ENCODE results near the gene ANKRD33B.
A peak's percentile ranks its signal among the peaks of the same experiment; 100 is the strongest.

The ANKRD33B gene

DNA sequence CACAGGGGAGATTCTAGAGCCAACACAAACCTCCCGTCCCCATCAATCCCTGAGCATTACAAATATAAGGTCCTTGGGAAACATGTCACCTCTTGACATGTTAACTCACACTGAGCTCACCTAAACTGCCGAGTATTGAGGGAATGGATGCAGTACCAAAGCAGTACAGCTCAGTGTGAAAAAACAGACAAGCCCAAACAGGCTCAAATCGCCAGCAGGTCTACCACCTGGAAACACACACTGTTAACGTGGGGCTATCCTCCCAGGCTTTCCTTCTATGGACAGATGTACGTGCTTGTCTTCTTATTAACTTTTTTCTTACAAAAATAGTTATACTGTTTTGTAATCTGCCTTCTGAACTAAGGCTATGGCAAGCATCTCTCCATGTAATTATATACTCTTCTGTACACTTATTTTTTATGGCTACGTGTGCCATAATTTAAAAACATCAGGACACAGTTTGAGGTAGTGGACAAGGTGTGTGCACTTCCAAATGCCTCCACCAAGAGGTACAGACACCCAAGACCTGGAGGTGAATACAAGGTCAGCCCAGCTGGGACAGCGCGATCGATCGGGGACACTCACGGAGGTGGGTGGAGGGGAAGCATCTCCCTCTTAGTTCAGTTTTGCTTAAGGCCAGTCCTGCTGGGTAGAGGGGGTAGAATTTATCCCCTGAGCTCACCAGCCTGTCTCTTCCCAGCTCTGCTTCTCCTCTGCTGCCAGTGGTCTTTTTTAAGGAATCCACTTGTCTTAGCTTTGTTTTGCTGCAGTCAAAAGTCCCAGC, 120.6 kb downstream of the ANKRD33B start:
- TF ChIP-seq, protein P1, sequence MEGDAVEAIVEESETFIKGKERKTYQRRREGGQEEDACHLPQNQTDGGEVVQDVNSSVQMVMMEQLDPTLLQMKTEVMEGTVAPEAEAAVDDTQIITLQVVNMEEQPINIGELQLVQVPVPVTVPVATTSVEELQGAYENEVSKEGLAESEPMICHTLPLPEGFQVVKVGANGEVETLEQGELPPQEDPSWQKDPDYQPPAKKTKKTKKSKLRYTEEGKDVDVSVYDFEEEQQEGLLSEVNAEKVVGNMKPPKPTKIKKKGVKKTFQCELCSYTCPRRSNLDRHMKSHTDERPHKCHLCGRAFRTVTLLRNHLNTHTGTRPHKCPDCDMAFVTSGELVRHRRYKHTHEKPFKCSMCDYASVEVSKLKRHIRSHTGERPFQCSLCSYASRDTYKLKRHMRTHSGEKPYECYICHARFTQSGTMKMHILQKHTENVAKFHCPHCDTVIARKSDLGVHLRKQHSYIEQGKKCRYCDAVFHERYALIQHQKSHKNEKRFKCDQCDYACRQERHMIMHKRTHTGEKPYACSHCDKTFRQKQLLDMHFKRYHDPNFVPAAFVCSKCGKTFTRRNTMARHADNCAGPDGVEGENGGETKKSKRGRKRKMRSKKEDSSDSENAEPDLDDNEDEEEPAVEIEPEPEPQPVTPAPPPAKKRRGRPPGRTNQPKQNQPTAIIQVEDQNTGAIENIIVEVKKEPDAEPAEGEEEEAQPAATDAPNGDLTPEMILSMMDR (IDR thresholded peaks at IDR 0.05): no peak

DNA sequence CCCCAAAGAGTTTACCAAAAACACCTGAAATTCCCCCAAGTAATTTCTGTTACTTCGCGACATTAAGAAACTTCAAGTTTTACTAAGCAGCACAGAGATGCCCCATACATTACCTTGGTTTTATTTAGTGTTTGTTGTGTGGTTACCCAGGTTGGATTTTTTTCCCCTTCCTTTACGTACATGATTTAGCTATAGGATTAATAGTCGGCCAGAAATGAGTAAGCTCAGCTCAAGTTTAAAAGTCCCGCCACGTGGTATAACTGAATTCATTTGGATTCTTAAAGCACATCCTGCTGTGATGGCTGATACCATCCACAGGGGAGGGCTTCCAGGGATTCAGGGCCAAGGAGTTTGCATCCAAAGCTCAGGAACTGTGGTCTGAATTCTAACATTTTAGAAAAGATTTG, 121.2 kb downstream of the ANKRD33B start:
- TF ChIP-seq, protein P1 (IDR thresholded peaks at IDR 0.05): no peak

DNA sequence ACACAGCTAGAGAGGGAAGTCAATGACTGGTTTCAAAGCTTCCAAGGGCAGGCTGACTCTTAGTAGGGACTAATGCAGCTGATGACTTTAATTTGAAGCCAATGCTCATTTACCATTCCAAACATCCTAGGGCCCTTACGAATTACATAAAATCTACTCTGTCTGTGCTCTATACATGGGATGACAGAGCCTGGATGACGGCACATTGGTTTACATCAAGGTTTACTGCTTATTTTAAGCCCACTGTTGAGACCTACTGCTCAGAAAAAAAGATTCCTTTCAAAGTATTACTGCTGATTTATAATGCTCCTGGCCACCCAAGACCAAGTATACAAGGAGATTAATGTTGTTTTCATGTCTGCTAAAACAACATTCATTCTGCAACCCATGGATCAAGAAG, 123.0 kb downstream of the ANKRD33B start:
- TF ChIP-seq, protein P1 (IDR thresholded peaks at IDR 0.05): no peak

DNA sequence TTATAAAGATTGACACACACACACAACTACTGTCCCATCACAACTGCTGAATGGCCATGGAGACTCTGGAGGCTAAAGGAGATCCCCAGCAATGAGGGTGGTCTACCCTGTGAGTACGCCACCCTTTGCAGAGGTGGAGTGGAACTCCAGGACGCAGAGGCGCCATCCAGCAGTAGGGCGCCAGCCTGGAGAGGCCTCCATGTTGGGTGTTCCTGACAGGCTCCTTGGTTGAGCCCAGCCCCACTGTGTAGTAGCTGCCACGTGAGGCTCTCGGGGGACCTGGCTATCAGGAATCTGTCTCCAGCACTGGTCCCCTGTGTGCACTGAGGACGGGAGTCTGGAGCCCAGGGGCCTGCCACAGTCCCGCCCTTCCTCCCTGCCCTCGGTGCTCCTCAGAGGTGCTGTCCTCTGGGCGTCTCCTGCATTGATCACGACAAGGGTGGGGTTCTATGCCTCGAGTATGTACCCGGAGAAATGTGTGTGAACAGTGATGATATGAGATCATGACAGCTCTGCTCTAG, 124.8 kb downstream of the ANKRD33B start:
- TF ChIP-seq, protein P1 (IDR thresholded peaks at IDR 0.05): no peak

DNA sequence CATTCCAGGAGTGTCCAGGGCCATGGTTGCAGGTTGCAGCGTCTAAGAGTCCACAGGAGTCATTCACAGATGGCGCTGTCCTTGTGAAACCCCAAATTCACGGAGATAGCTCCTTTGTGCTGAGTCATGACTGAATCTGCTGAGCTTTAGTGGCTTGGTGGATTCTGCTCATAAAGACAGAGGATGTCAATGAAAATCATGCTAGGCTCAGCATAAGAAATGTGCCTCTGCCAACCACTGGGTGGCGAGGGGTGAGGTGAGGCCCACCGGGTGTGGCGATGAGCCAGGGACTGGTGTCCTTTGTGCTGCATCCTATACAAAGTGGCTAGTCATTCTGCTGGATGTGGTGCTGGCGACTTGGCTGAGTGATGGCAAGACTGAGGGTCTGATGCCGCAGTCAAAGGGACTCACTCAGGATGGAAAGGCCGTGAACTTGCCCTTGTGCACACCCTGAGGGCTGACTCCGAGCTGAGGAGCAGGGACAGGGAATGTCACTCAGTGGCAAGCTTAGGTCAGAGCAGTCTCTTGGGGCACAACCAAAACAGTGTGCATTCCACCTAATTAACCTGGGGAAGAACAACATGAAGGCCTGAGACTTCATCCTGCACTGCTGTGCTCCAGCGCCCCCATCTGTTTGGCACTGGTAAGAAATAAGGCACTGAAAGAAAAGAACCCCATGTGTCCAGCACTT, 125.7 kb downstream of the ANKRD33B start:
- TF ChIP-seq, protein P1 (IDR thresholded peaks at IDR 0.05): peak; percentile 33; the same call in 1 of the 2 replicates

DNA sequence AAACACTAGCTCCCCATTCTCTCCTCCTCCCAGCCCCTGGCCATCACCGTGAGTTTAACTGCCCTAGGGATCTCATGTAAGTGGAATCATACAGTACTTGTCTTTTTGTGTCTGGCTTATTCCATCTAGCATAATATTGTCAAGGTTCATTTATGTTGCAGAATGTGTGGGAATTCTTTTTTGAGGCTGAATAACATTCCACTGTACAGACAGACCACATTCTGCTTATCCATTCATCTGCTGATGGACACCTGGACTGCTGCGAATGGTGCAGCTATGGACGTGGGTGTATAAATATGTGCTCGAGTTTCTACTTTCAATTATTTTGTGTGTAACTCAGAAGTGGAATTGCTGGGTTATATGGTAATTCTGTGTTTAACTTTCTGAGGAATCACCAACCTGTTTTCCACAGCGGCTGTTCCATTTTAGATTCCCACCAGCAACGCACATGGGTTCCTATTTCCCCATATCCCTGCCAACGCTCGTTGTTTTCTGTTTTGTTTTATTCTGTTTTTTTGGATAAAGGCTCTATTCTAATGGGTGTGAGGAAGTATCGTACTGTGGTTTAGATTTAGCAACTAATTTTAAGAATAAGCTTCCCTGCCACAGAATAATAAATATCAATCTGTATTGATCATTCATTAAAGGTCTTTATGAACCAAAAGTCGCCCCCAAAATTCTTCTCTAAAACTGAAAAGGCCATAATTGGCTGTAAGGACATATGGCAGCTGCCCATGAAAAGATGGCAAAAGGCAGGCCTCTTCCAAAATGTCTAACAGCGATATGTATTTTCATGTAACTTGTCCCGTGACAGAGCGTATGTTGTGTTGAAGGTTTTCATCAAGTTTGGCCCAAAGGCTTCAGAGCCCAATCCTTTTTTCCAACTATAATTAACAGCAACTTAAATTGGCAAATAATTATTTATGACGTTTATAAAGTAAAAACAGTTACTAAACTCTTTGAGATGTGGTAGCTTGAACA, 126.9 kb downstream of the ANKRD33B start:
- TF ChIP-seq, protein P1 (IDR thresholded peaks at IDR 0.05): no peak

All from LNCAP (cell line).